ENCODE data around the gene DPF3. TPM values are rescaled to one million over a fixed set of nuclear protein-coding genes. Genes with fewer than 3 reads are reported as not detected.

The DPF3 gene
- total RNA-seq, 6 experiments from 2014 or later = 1.2 to 5.7 (median 2.9) TPM

DNA sequence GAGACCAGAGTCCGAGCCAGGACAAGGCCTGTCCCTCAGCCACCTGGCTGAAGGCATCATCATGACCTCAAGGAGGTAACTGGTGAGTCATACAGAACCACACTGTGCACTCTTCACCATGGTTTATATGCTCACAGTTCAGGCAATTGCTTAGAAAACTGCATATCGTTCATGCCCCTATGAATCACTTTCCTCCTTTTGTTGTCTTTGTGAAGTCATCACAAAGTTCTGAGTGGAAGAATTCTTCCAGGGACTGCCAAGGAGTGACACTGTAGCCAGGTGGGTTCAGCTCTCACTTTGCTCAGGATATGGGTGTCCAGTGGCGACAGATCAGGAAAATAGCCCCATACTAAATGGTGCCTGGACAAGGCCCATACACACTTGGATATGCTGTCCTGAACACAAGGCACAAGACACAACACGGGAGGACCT is 92.5 kb downstream of the DPF3 start:
- TF ChIP-seq POLR2A (IDR thresholded peaks at IDR 0.05) (no peak), CTCF (IDR thresholded peaks at IDR 0.05) (no peak)
- DNase-seq (no peak), ATAC-seq (peak in 1 of 4 donors; percentile 51)
- Histone ChIP-seq H3K4me3 (no peak overlapping the region), H3K27ac (no peak overlapping the region), H3K9me3 (no peaks in the 10 kb centered on the region), H3K4me1 (no peaks in the 10 kb centered on the region), H3K36me3 (no peaks in the 10 kb centered on the region), H3K27me3 (no peaks in the 10 kb centered on the region)
- intact Hi-C loops (cut with DNase I) = loop anchor here in 1 of 2 donors (10.0 kb wide), 1 partner anchor 103 kb away; no protein-coding TSS in a partner anchor
- 24% methylated on average over 2 of the region's 4 CpGs for WGBS (ENCODE audit: insufficient coverage, low coverage, low lambda C conversion rate, missing lambda C conversion rate)

GRCh38 chr14:72800848-72801370 is 93.0 kb downstream of the DPF3 start:
- H3K27me3 ChIP-seq = no peaks in the 10 kb centered on the region
- intact Hi-C loops (cut with DNase I) = loop anchor here in 1 of 2 donors (10.0 kb wide), 1 partner anchor 104 kb away; no protein-coding TSS in a partner anchor
- H3K4me1 ChIP-seq = no peaks in the 10 kb centered on the region
- ATAC-seq (no peak), DNase-seq (no peak)
- H3K27ac ChIP-seq = no peak overlapping the region
- no peaks in the 10 kb centered on the region for H3K36me3 ChIP-seq
- no peaks in the 10 kb centered on the region for H3K9me3 ChIP-seq
- WGBS (ENCODE audit: insufficient coverage, low coverage, low lambda C conversion rate, missing lambda C conversion rate) = 80% methylated on average over 4 of the region's 4 CpGs
- no peak overlapping the region for H3K4me3 ChIP-seq
- TF ChIP-seq POLR2A (IDR thresholded peaks at IDR 0.05) = no peak
- no peak for TF ChIP-seq CTCF (IDR thresholded peaks at IDR 0.05)

DNA sequence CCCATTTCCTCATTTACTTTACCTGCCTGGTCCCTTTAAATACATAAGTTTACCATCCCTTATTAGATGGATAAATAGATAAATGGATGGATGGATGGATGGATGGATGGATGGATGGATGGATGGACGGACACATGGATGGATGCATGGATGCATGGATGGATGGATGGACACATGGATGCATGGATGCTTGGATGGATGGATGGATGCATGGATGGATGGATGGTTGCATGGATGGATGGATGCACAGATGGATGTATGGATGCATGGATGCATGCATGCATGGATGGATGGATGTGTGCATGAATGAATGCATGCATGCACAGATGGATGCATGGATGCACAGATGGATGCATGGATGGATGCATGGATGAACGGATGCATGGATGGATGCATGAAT is 93.6 kb downstream of the DPF3 start:
- H3K27ac ChIP-seq = no peak overlapping the region
- no peak for DNase-seq
- H3K36me3 ChIP-seq = no peaks in the 10 kb centered on the region
- no peak for ATAC-seq
- H3K27me3 ChIP-seq = no peaks in the 10 kb centered on the region
- TF ChIP-seq CTCF (IDR thresholded peaks at IDR 0.05) = no peak
- TF ChIP-seq POLR2A (IDR thresholded peaks at IDR 0.05) = no peak
- H3K4me3 ChIP-seq = no peak overlapping the region
- no peaks in the 10 kb centered on the region for H3K4me1 ChIP-seq
- intact Hi-C loops (cut with DNase I) = loop anchor here in 1 of 2 donors (10.0 kb wide), 1 partner anchor 105 kb away; no protein-coding TSS in a partner anchor
- no peaks in the 10 kb centered on the region for H3K9me3 ChIP-seq
- WGBS (ENCODE audit: insufficient coverage, low coverage, low lambda C conversion rate, missing lambda C conversion rate) = 86% methylated on average over 2 of the region's 2 CpGs

DNA sequence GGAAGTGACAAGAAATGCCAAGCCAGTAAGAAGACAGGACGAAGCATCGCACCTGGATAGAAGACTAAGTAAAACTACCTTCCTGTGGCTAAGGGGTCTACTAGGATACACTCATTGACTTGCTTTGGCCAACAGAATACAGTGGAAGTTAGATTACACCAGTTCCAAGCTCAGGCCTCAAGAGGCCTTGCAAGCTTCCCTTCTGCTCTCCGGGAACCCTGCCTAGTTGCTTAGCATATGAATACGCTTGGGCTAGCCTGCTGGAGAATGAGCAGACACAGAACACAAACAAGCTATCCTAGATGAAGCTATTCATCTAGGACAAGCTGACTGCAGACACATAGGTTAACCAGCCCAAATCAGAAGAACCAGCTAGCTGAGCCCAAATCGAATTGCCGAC is 97.0 kb downstream of the DPF3 start:
- H3K27me3 ChIP-seq = no peaks in the 10 kb centered on the region
- no peak for TF ChIP-seq POLR2A (IDR thresholded peaks at IDR 0.05)
- no peak for TF ChIP-seq CTCF (IDR thresholded peaks at IDR 0.05)
- intact Hi-C loops (cut with DNase I) = no loop called here
- H3K36me3 ChIP-seq = no peaks in the 10 kb centered on the region
- 98% methylated on average over 4 of the region's 6 CpGs for WGBS (ENCODE audit: insufficient coverage, low coverage, low lambda C conversion rate, missing lambda C conversion rate)
- no peak overlapping the region for H3K4me3 ChIP-seq
- no peak for ATAC-seq
- DNase-seq = no peak
- H3K4me1 ChIP-seq = no peaks in the 10 kb centered on the region
- H3K27ac ChIP-seq = no peak overlapping the region
- H3K9me3 ChIP-seq = no peaks in the 10 kb centered on the region

All from right lobe of liver (tissue), 6 donors.